ENCODE measurements around the gene CFAP46.

- TF ChIP-seq CTCF (IDR thresholded peaks at IDR 0.05) = no peak
- TF ChIP-seq EZH2 (IDR thresholded peaks at IDR 0.05; ENCODE audit: borderline replicate concordance, insufficient read depth, low read depth, low read length, poor library complexity, severe bottlenecking) = no peak
Observed at GRCh38 chr10:132803416-132804210, 138.8 kb downstream of the CFAP46 start.
